H1 (cell line): ENCODE results near the gene ACTRT1. TPM values are rescaled to one million over a fixed set of nuclear protein-coding genes. Genes with fewer than 3 reads are reported as not detected.

Source experiments
- CTCF ChIA-PET: fragments of 300-600 bp; sonication (Branson Sonifier 250); formaldehyde crosslinking; loops from one replicate; lab custom pipeline; 2021; ENCODE audit not compliant: partially characterized antibody; lab: Charles Lee
- POLR2A ChIA-PET: fragments of 300-600 bp; sonication (Branson Sonifier 250); formaldehyde crosslinking; loops from one replicate; lab custom pipeline; 2021; ENCODE audit warnings: inconsistent platforms; ENCODE audit not compliant: partially characterized antibody; lab: Charles Lee
- DNase-seq, 2 experiments: peaks; one replicate each; pipeline versions ENCODE4 v3.0.0 to v3.0.0-alpha.2; 2010 to 2022; ENCODE audit warnings: low spot score in 2 of 2, low read depth in 1 of 2, mixed read lengths in 1 of 2
- FAIRE-seq: peaks from 2 replicates; lab custom pipeline; 2011; peaks lifted over from hg19 to GRCh38; lab: Jason Lieb, UNC
- H2AFZ ChIP-seq: 2 replicates; pipeline ENCODE4 v1.8.1; 2012; ENCODE audit warnings: low read length, inconsistent platforms
- H2AK5ac ChIP-seq: 2 replicates; pipeline ENCODE4 v1.6.1; 2013; ENCODE audit warnings: low read depth, low read length
- H2BK120ac ChIP-seq: replicated peaks from 2 replicates; pipeline ENCODE3; 2013; ENCODE audit warnings: low read depth, low read length, inconsistent platforms
- H2BK12ac ChIP-seq: 2 replicates; pipeline ENCODE4 v1.6.1; 2013; ENCODE audit warnings: low read depth, low read length
- H2BK15ac ChIP-seq: 2 replicates; pipeline ENCODE4 v1.6.1; 2013; ENCODE audit warnings: low read length
- H2BK20ac ChIP-seq: 2 replicates; pipeline ENCODE4 v1.6.1; 2013; ENCODE audit warnings: low read length
- H2BK5ac ChIP-seq: 2 replicates; pipeline ENCODE4 v1.6.1; 2013; ENCODE audit warnings: low read depth, low read length
- H3K14ac ChIP-seq: 2 replicates; pipeline ENCODE4 v1.6.1; 2013; ENCODE audit warnings: inconsistent platforms; ENCODE audit not compliant: insufficient read length
- H3K18ac ChIP-seq: 2 replicates; pipeline ENCODE4 v1.6.1; 2013; ENCODE audit warnings: low read length; ENCODE audit errors: extremely low read depth
- H3K23ac ChIP-seq: 2 replicates; pipeline ENCODE4 v1.6.1; 2013; ENCODE audit warnings: inconsistent platforms; ENCODE audit not compliant: insufficient read length
- H3K23me2 ChIP-seq: 2 replicates; pipeline ENCODE4 v1.6.1; 2013; ENCODE audit warnings: low read depth, low read length
- H3K27ac ChIP-seq: 2 replicates; pipeline ENCODE4 v1.6.1; 2011; ENCODE audit warnings: low read depth, low read length, inconsistent platforms
- H3K27me3 ChIP-seq, 4 experiments: replicated peaks in 1 of 4; 1 replicate in 1 of 4; 2 replicates in 3 of 4; pipeline versions ENCODE4 v1.6.1 to v1.8.1; 2011 to 2013; ENCODE audit warnings: low read length in 3 of 4, mild to moderate bottlenecking in 3 of 4, inconsistent platforms in 2 of 4, mixed read lengths in 2 of 4, moderate library complexity in 1 of 4; ENCODE audit not compliant: control insufficient read depth in 3 of 4, insufficient read depth in 3 of 4; ENCODE audit errors: extremely low read depth in 1 of 4
- H3K36me3 ChIP-seq, 4 experiments: 2 replicates each; pipeline versions ENCODE4 v1.6.1 to v1.8.1; 2011 to 2013; ENCODE audit warnings: mild to moderate bottlenecking in 4 of 4, low read length in 3 of 4, moderate library complexity in 2 of 4, control low read depth in 1 of 4, inconsistent platforms in 1 of 4; ENCODE audit not compliant: insufficient read depth in 4 of 4, control insufficient read depth in 2 of 4
- H3K4ac ChIP-seq: replicated peaks from 2 replicates; pipeline ENCODE3; 2013; ENCODE audit warnings: low read length, low read depth, mixed read lengths, inconsistent platforms; ENCODE audit not compliant: insufficient read length
- H3K4me1 ChIP-seq, 4 experiments: replicated peaks in 1 of 4; 1 replicate in 1 of 4; 2 replicates in 3 of 4; pipeline versions ENCODE4 v1.6.1 to v1.8.1; 2011 to 2013; ENCODE audit warnings: low read length in 3 of 4, inconsistent platforms in 2 of 4, mixed read lengths in 1 of 4; ENCODE audit not compliant: insufficient read depth in 4 of 4, control insufficient read depth in 3 of 4
- H3K4me2 ChIP-seq, 2 experiments: 2 replicates each; pipeline versions ENCODE4 v1.6.1 to v1.8.1; 2011 to 2013; ENCODE audit warnings: low read depth in 2 of 2, low read length in 2 of 2, control low read depth in 1 of 2, inconsistent platforms in 1 of 2, mild to moderate bottlenecking in 1 of 2; ENCODE audit not compliant: insufficient read depth in 1 of 2
- H3K4me3 ChIP-seq, 4 experiments: fragments of 200-600, 300-600 bp in 1 of 4; sonication (generic), shearing (Covaris generic), sonication (Bioruptor Twin) in 1 of 4; 2 replicates each; pipeline versions ENCODE4 v1.5.1 to v1.8.1; 2011 to 2016; ENCODE audit warnings: low read length in 4 of 4, low read depth in 3 of 4, control low read depth in 2 of 4, inconsistent platforms in 2 of 4, mild to moderate bottlenecking in 2 of 4, mixed read lengths in 1 of 4, moderate library complexity in 1 of 4; ENCODE audit not compliant: insufficient read depth in 2 of 4; ENCODE audit errors: extremely low read depth in 1 of 4
- H3K56ac ChIP-seq: replicated peaks from 2 replicates; pipeline ENCODE3; 2013; ENCODE audit warnings: low read depth, mild to moderate bottlenecking, mixed read lengths, low read length, inconsistent platforms; ENCODE audit not compliant: insufficient read length
- H3K79me1 ChIP-seq: 2 replicates; pipeline ENCODE4 v1.6.1; 2013; ENCODE audit warnings: low read depth, low read length, control low read depth
- H3K79me2 ChIP-seq, 2 experiments: 2 replicates each; pipeline versions ENCODE4 v1.6.1 to v1.8.1; 2012 to 2013; ENCODE audit warnings: low read length in 2 of 2, mild to moderate bottlenecking in 2 of 2, inconsistent platforms in 1 of 2; ENCODE audit not compliant: insufficient read depth in 2 of 2, control insufficient read depth in 1 of 2
- H3K9ac ChIP-seq, 4 experiments: replicated peaks in 1 of 4; 1 replicate in 1 of 4; 2 replicates in 3 of 4; pipeline versions ENCODE4 v1.6.1 to v1.8.1; 2011 to 2013; ENCODE audit warnings: low read depth in 3 of 4, low read length in 3 of 4, control low read depth in 2 of 4, mild to moderate bottlenecking in 2 of 4, moderate library complexity in 2 of 4, inconsistent platforms in 1 of 4; ENCODE audit errors: extremely low read depth in 1 of 4
- H3K9me3 ChIP-seq, 2 experiments: 2 replicates each; pipeline versions ENCODE4 v1.6.1 to v1.8.1; 2012 to 2013; ENCODE audit warnings: mild to moderate bottlenecking in 2 of 2, moderate library complexity in 2 of 2, control low read depth in 1 of 2, inconsistent platforms in 1 of 2, low read depth in 1 of 2, low read length in 1 of 2, mixed read lengths in 1 of 2; ENCODE audit not compliant: insufficient read depth in 2 of 2
- H4K20me1 ChIP-seq, 2 experiments: replicated peaks in 1 of 2; 2 replicates each; pipeline versions ENCODE3 to v1.8.1; 2011 to 2013; ENCODE audit warnings: inconsistent platforms in 2 of 2, low read length in 2 of 2, mild to moderate bottlenecking in 1 of 2; ENCODE audit not compliant: insufficient read depth in 2 of 2, control insufficient read depth in 1 of 2
- H4K5ac ChIP-seq: 2 replicates; pipeline ENCODE4 v1.6.1; 2013; ENCODE audit warnings: low read length, low read depth, mixed read lengths, inconsistent platforms; ENCODE audit not compliant: insufficient read length
- H4K8ac ChIP-seq: 2 replicates; pipeline ENCODE4 v1.8.0; 2013; ENCODE audit warnings: mild to moderate bottlenecking, moderate library complexity, low read length, inconsistent platforms; ENCODE audit not compliant: insufficient read depth; ENCODE audit errors: extremely low read depth
- H4K91ac ChIP-seq: replicated peaks from 2 replicates; pipeline ENCODE3; 2013; ENCODE audit warnings: low read length, mixed read lengths, inconsistent platforms; ENCODE audit not compliant: insufficient read length
- CTCF ChIP-seq, 3 experiments: IDR thresholded peaks; 1 replicate in 2 of 3; 2 replicates in 1 of 3; pipeline versions ENCODE4 v1.5.1 to v1.6.1; 2011; ENCODE audit warnings: low read length in 3 of 3, mild to moderate bottlenecking in 3 of 3, inconsistent platforms in 2 of 3, low read depth in 1 of 3, moderate library complexity in 1 of 3; ENCODE audit not compliant: insufficient read depth in 1 of 3; ENCODE audit errors: control extremely low read depth in 1 of 3
- WGBS, 2 experiments: shearing (Covaris generic) in 1 of 2; methylation state at CpG; one replicate each; pipeline versions ENCODE4 v1.1.6 to v1.1.7; 2013 to 2015; ENCODE audit warnings: low lambda C conversion rate in 2 of 2, mixed read lengths in 2 of 2, inconsistent platforms in 1 of 2, low coverage in 1 of 2, missing lambda C conversion rate in 1 of 2; ENCODE audit not compliant: insufficient replicate concordance in 2 of 2, insufficient coverage in 1 of 2, insufficient read length in 1 of 2; ENCODE audit errors: extremely low coverage in 1 of 2, missing lambda C conversion rate in 1 of 2; 5-methylcytosine and 5-hydroxymethylcytosine counted together
- polyA plus RNA-seq, 7 experiments: library from polyadenylated mRNA; depleted of rRNA in 3 of 7; stranded (reverse) in 5 of 7; unstranded in 2 of 7; fragments of >200 nt in 5 of 7; fragments of 200-250 nt in 2 of 7; gene quantifications; 1 replicate in 5 of 7; 2 replicates in 1 of 7; 4 replicates in 1 of 7; pipeline versions ENCODE4 v1.2.1 to v1.2.3, GENCODE V29; 2011 to 2013; ENCODE audit warnings: missing spikeins in 2 of 7, mixed read lengths in 2 of 7
- total RNA-seq: library from RNA; stranded (reverse); fragmentation: NEBNext Ultra II Directional; extraction: Animal tissue kit (Norgen Biotek cat#: 25700); gene quantifications from 2 replicates; pipeline ENCODE4 v1.2.1, GENCODE V29; 2021

ACTRT1 gene
- total and polyA plus RNA-seq, 2 of the 8 experiments (the other 6 are each of a cell fraction or from before 2014, with no cell fraction given): 0.08 TPM; not detected in 1

DNA sequence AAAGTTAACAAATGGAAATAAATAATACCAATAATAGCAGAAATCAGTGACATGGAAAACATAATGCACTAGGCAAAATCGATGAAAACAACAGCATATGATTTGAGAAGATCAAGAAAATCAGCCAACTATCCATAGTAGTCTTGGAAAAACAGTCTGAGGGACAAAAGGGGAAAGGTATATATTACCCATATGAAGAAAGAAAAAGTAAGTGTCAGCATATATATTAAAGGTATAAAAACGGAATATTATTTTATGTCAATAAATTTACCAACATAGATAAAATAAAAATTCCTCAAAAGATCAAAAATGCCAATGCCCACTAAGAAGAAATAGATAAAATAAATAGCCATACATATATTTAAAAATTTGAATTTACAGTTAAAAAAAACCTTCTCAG, 33.0 kb downstream of the ACTRT1 start:
- Histone ChIP-seq H3K79me1 (no peaks in the 10 kb centered on the region), H3K23ac (no peak overlapping the region), H3K9ac (no peak overlapping the region), H3K23me2 (no peaks in the 10 kb centered on the region), H3K9me3 (0 out of 4 replicates have a peak, but pooled peaks cover 0 to 6% of the 10 kb centered on the region in 2 experiments), H3K4ac (no peak overlapping the region), H3K56ac (no peak overlapping the region), H2AFZ (no peak overlapping the region), H3K36me3 (no peaks in the 10 kb centered on the region), H2BK20ac (no peak overlapping the region), H3K4me2 (no peak overlapping the region), H2BK12ac (no peak overlapping the region), H4K8ac (no peak overlapping the region), H3K79me2 (no peaks in the 10 kb centered on the region), H4K5ac (no peak overlapping the region), H3K27me3 (no peaks in the 10 kb centered on the region), H2BK120ac (no peak overlapping the region), H3K27ac (no peak overlapping the region), H2BK15ac (no peak overlapping the region), H3K4me1 (no peaks in the 10 kb centered on the region), H4K91ac (no peak overlapping the region), H3K4me3 (no peak overlapping the region), H3K14ac (no peak overlapping the region), H2BK5ac (no peak overlapping the region), H4K20me1 (no peaks in the 10 kb centered on the region), H2AK5ac (no peak overlapping the region), H3K18ac (no peak overlapping the region)
- no peak for FAIRE-seq
- POLR2A ChIA-PET: no interaction called here
- CTCF ChIA-PET: no interaction called here
- DNase-seq: no peak
- WGBS, 2 experiments: 96% methylated on average over 2 of the region's 2 CpGs; no CpG with 5 or more reads in 1 of the 2 experiments
- TF ChIP-seq CTCF (IDR thresholded peaks at IDR 0.05; ENCODE audit: control extremely low read depth in 1 of 3, insufficient read depth in 1 of 3, low read depth in 1 of 3, low read length in 3 of 3): no peak
